22Rv1 (cell line): Measurements from ENCODE around the gene RFTN1.

Experiments
- CTCF ChIP-seq: fragments of 450-650 bp; IDR thresholded peaks from 2 replicates; pipeline ENCODE4 v1.5.1; 2017; ENCODE audit warnings: mild to moderate bottlenecking
- ZFX ChIP-seq: fragments of 450-650 bp; IDR thresholded peaks from 2 replicates; pipeline ENCODE4 v1.6.1; 2017; ENCODE audit warnings: antibody characterized with exemption, borderline replicate concordance

GRCh38 chr3:16507578-16508242 is 5.8 kb downstream of the RFTN1 start:
- no peak for TF ChIP-seq CTCF
- TF ChIP-seq ZFX, result no peak
